NT2/D1 (cell line): ENCODE results near the gene GARIN6.
"Not testable (repeated sequence)": the region's sequence is repeated elsewhere in the genome, so short reads cannot be mapped to it uniquely, and the experiment has no call there.

Experiments used
- SUZ12 ChIP-seq: IDR thresholded peaks from 2 replicates; pipeline ENCODE4 v1.6.1; 2011; ENCODE audit not compliant: insufficient read length, insufficient read depth; ENCODE audit errors: extremely low read depth
- YY1 ChIP-seq: IDR thresholded peaks from 2 replicates; pipeline ENCODE4 v1.6.1; 2011; ENCODE audit not compliant: insufficient read length, insufficient read depth
- ZNF274 ChIP-seq: IDR thresholded peaks from 2 replicates; pipeline ENCODE4 v1.6.1; 2011; ENCODE audit warnings: mild to moderate bottlenecking, low read depth, low read length

- TF ChIP-seq ZNF274, YY1, SUZ12: not testable (repeated sequence)
Observed at GRCh38 chr12:99624591-99624990, 23.0 kb upstream of the GARIN6 start.
